HG02970 (cell line): ENCODE measurements around the gene UGT1A1.

ENCODE experiments used
- ATAC-seq: cut with Tn5 transposase; IDR thresholded peaks from one replicate; pipeline ENCODE4 v1.9.1; 2021; ENCODE audit warnings: mild to moderate bottlenecking, moderate library complexity, moderate number of reproducible peaks; ENCODE audit not compliant: unreplicated experiment, low FRiP score

UGT1A1 gene

GRCh38 chr2:233756429-233757081, 3.5 kb upstream of the UGT1A1 start:
- no peak for ATAC-seq

GRCh38 chr2:233758141-233758540, 1.9 kb upstream of the UGT1A1 start:
- ATAC-seq, result no peak

- ATAC-seq, result no peak
Observed at GRCh38 chr2:233758849-233759248, 1.2 kb upstream of the UGT1A1 start.

- ATAC-seq, result no peak
Observed at GRCh38 chr2:233761040-233761769, 1.1 kb downstream of the UGT1A1 start.

- ATAC-seq, result no peak
Observed at GRCh38 chr2:233764264-233764663, 4.2 kb downstream of the UGT1A1 start.

GRCh38 chr2:233764761-233765160, 4.7 kb downstream of the UGT1A1 start:
- no peak for ATAC-seq

- no peak for ATAC-seq
Observed at GRCh38 chr2:233766416-233766815, 6.3 kb downstream of the UGT1A1 start.

GRCh38 chr2:233768076-233768475, 8.0 kb downstream of the UGT1A1 start:
- ATAC-seq, result no peak

- ATAC-seq, result no peak
Observed at GRCh38 chr2:233769260-233769659, 9.2 kb downstream of the UGT1A1 start.

GRCh38 chr2:233772153-233772552, 12.1 kb downstream of the UGT1A1 start:
- ATAC-seq, result no peak

- no peak for ATAC-seq
Observed at GRCh38 chr2:233772583-233772982, 12.5 kb downstream of the UGT1A1 start.

- no peak for ATAC-seq
Observed at GRCh38 chr2:233773854-233774253, 13.8 kb downstream of the UGT1A1 start.

- ATAC-seq, result no peak
Observed at GRCh38 chr2:233775414-233775813, 15.3 kb downstream of the UGT1A1 start.

- no peak for ATAC-seq
Observed at GRCh38 chr2:233778030-233778429, 18.0 kb downstream of the UGT1A1 start, which contains the start of gene MROH2A. Gene MROH2A, plus strand, starts transcription at chr2:233778330. Its CDS starts 1,029 bp downstream, at chr2:233779359.

GRCh38 chr2:233779722-233780121, 19.7 kb downstream of the UGT1A1 start:
- ATAC-seq, result no peak

GRCh38 chr2:233780771-233781170, 20.7 kb downstream of the UGT1A1 start:
- no peak for ATAC-seq

GRCh38 chr2:233789554-233789953, 29.5 kb downstream of the UGT1A1 start:
- no peak for ATAC-seq

GRCh38 chr2:233791151-233791882, 31.2 kb downstream of the UGT1A1 start:
- ATAC-seq, result no peak

- ATAC-seq, result no peak
Observed at GRCh38 chr2:233791883-233792329, 31.8 kb downstream of the UGT1A1 start.

GRCh38 chr2:233792720-233793119, 32.6 kb downstream of the UGT1A1 start:
- ATAC-seq, result no peak

GRCh38 chr2:233793465-233794127, 33.5 kb downstream of the UGT1A1 start:
- no peak for ATAC-seq
